ENCODE measurements around the gene PDIK1L.

Gene PDIK1L

GRCh38 chr1:26121854-26122773 is 10.5 kb downstream of the PDIK1L start:
- in situ Hi-C loops (cut with MboI; ENCODE audit: low sequenced_read_pairs), result no loop called here

DNA sequence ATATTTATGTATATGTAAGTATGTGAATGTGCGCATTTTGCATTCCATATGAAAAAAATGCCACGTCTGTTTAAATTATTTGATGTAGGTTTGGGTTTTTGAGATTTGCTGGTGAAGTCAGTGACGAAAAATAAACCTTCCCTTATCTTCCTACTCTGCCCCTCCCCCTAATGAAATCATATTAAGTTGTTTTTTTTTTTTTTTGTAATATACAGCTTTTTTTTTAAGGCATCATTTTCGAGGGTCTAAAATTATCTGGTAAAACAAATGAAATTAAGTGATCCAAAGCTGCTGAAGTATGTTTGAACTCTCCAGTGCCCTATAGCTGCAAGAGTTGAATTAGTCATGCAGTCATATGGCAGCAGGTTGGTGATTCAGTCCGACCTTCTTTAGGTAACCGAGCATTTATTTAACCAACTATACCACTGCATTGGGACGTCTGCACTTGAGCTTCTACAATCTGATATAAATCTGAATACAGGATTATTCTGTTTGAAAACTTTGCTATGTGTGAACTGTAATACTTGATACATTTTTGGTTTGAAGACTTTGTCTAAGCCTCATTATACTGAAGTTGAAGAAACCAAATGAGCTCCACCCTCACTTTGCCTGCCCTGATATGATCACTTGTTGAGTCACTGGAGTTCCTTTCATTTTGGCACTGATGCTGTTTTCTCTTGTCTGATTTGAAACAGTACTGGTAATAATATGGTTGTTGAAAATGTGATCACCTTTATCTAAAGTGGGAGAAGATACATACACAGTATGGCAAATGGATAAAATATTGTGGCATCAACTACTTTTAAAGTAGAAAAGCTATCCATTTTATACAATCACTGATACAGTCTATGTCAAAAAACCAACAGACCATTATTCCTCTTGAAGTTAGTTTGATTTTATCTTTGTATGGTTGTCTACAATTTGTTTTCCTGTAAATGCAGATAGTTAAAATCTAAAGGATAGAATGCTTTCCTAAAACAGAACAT is 11.7 kb downstream of the PDIK1L start:
- in situ Hi-C loops (cut with MboI; ENCODE audit: low sequenced_read_pairs), result no loop called here

DNA sequence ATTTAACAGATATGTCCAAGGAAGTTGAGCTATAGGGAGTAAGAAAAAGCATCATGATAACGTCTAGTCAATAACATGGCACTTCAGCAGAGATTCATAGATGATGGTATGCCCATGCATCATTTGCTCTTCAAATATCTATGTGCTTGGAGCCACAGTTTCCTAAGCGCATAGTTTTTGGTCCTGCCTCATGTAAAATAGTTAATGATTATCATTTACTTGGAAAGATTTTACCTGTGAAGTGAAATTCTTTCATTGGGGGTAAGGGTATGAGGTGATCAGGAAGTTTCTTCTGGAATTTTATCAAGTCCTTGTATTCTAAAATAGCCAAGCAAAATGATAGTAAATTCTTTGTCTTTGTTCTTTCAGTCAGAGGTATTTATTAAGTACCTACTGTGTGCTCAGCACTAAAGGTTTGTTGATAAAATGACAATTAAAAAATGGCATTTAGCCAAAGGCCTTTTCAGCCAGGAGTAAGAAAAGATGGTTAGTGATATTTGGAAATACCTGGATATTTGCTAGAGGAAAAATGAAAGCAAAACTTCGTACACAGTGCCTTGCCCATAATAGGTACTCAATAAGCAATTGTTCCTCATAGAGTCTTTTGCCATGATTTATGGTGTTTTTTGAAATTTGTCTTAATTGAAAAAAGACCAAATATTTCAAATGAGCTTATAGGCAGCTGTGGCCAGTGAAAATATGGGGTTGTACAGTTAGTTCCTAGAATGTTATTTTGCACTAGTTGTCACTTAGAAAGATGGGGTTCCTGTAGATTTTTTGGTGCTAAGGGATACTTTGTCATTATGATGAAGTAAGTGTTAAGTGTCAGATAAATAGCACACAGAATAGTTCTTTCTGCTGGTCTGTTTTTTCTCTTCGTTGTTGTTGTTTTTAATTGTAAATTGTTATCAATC is 13.1 kb downstream of the PDIK1L start:
- in situ Hi-C loops (cut with MboI; ENCODE audit: low sequenced_read_pairs), result no loop called here

DNA sequence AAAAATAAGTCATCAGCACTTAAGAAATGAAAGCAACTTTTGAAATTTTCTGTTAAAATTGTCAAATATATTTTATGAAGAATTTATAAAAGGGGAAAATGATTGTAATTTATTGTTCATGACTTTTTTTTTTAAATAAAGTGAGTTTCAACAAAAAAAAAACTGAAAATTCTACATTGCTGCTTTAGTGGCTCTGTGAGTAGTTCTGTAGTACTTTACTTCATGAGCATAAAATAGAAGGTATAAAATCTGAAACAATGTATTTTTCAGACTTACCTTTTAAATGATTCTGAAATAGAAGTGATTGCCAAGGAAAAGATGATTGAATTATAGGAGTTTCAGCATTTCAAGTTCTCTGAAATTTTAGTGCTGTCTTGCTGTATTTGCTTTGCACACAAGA is 13.8 kb downstream of the PDIK1L start:
- in situ Hi-C loops (cut with MboI; ENCODE audit: low sequenced_read_pairs), result no loop called here

- in situ Hi-C loops (cut with MboI; ENCODE audit: low sequenced_read_pairs), result no loop called here
These were observed 14.3 kb downstream of the PDIK1L start for GRCh38 chr1:26125946-26126320.

DNA sequence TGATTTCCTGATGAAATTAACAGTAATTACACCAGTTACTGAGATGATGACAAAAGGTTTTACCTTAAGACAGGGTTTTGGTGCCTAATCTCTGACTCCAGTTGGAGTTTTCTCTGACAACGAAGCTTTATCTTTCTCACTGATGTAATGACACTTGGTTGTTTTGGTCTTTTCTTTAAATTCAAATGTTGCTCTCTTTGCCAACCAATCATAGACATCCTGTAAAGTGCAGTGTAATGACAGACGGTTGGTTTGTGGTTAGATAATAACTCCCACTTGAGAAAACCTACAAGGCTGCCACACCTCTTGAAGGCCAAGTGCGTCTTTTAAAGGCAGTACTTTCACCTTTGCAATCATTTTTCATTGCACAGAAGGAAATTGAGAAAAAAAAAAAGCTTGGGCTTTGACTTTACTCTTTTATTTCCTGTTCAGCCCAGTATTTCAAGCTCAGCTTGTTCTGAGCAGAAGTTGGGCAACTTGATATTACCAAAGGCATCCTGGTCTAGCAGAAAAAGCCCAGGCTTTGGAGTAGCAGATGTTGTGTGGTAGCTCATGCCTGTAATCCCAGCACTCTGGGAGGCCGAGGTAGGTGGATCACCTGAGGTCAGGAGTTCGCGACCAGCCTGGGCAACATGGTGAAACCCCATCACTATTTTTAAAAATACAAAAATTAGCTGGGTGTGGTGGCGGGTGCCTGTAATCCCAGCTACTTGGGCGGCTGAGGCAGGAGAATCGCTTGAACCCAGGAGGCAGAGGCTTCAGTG is 14.9 kb downstream of the PDIK1L start:
- in situ Hi-C loops (cut with MboI; ENCODE audit: low sequenced_read_pairs), result no loop called here

DNA sequence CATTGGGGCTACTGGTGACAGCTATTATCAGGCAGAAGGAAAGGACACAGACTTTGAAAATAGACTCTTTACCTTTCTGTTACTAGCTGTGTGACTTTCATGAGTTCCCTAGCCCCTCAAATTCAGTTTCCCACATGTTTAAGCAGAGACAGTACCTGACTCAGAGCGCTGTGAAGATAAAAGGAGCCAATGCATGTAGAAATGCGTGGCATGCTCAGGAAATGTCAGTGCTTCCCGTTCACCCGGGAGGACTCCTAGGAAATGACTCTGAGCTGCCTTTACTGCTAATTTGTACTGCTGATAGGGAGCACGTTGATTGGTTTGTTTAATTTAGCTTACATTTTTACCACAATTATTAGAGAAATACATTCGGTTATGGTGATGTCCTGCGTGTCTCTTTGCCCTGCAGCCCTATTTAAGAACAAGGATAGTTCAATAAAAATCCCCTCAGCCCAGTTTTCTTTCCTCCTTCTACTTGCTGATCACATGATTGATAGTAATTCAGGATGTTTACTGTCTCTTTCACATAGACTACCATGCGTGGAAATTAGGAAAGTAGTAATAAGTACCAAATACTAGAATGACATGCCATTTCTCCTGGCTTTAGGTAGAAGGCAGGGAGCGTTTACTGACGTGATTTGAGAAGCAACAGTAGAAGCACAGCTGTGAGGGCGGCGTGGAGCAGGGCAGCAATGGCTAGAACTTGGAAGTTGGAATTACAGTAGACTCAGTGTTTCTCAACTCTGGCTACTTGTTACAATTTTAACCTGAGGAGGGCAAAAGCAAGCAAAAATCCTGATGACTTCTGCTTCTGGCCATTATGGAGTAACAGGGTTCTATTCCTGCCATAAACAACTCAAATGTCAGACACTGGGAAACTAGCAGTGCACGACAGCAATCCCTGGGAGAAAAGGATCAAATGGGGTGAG is 15.9 kb downstream of the PDIK1L start:
- in situ Hi-C loops (cut with MboI; ENCODE audit: low sequenced_read_pairs), result no loop called here

- in situ Hi-C loops (cut with MboI; ENCODE audit: low sequenced_read_pairs), result no loop called here
These were observed 18.2 kb downstream of the PDIK1L start for GRCh38 chr1:26129778-26130177.

GRCh38 chr1:26130695-26131094 is 19.1 kb downstream of the PDIK1L start:
- in situ Hi-C loops (cut with MboI; ENCODE audit: low sequenced_read_pairs), result no loop called here

- in situ Hi-C loops (cut with MboI; ENCODE audit: low sequenced_read_pairs), result no loop called here
These were observed 20.7 kb downstream of the PDIK1L start for GRCh38 chr1:26132128-26132833.

GRCh38 chr1:26132834-26133167 is 21.2 kb downstream of the PDIK1L start:
- in situ Hi-C loops (cut with MboI; ENCODE audit: low sequenced_read_pairs), result no loop called here

DNA sequence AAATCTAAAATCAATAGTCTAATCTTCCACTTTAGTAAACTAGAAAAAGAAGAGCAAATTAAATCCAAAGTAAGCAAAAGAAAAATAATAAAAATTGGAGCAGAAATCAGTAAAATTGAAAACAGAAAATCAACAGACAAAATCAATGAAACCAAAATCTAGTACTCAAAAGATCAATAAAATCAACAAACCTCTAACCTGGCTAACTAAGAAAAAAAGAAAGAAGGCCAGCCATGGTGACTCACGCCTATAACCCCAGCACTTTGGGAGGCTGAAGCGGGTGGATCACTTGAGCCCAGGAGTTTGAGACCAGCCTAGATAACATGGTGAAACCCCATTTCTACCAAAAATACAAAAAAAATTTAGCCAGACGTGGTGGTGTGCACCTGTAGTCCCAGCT is 22.8 kb downstream of the PDIK1L start:
- in situ Hi-C loops (cut with MboI; ENCODE audit: low sequenced_read_pairs), result no loop called here

- in situ Hi-C loops (cut with MboI; ENCODE audit: low sequenced_read_pairs), result no loop called here
These were observed 27.4 kb downstream of the PDIK1L start for GRCh38 chr1:26138974-26139558.

GRCh38 chr1:26142159-26142558 is 30.5 kb downstream of the PDIK1L start:
- in situ Hi-C loops (cut with MboI; ENCODE audit: low sequenced_read_pairs), result no loop called here

DNA sequence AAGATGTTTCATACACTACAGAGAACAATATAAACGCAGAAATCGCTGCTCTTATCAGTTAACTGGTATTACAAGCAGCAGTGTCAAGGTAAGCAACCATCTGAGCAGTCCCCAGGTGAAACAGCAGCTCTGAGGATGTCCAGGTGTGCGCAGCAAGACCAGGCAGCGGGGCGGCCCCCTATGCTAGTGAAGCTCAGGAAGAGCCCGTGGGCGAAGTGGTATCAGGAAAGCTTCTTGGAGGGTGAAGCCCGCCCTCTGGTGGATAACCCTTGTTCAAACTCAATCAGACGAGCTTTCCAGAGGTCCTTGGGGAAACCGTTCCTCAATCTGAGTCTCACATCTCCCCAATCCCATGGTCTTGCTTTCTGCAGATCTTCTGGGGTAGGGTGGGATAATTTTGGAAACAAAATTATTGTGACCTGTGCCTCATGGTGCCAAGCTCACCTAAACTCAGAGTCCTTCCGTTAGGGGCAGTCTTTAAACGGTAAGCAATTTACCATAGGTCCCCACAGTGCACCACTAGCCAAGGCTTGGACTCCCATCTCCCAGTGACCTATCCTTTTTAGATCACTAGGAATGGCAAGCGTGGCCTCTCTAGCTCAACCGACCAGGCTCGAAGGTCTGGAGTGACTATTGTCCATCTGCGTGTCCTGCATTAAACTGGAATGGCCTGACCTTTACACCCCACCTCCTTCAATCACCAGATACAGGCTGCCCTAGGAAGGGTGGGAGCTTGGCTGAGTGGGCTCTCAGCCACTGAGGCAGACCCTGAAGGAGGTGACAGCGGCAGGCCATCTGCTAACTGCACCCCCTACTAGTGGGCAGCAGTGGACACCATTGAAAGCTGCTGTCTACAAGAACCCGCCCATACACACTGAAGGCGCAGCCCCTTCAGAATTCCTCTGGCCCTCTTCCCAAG is 33.7 kb downstream of the PDIK1L start:
- in situ Hi-C loops (cut with MboI; ENCODE audit: low sequenced_read_pairs), result loop anchor here (5.0 kb wide), 1 partner anchor 38 kb away; no protein-coding TSS in a partner anchor

GRCh38 chr1:26145960-26146294 is 34.3 kb downstream of the PDIK1L start:
- in situ Hi-C loops (cut with MboI; ENCODE audit: low sequenced_read_pairs), result loop anchor here (5.0 kb wide), 1 partner anchor 39 kb away; no protein-coding TSS in a partner anchor

DNA sequence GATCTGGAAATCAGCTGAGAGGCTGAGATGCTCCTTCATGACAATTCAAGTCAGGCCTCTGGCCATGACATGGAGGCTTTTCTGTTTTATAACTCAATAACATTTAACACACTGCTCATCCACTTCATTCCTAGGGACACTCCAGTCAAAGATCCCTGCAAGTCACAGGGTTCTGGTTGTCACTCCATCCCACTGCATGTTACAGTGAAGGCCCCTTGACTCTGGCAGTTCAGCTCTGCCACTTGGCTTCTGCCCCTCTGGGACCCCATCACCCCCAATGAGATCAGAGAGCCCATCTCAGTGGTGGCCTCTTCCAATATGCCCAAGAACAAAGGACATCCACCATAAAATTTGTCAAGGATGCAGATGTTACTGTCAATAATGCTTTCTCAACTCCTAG is 37.3 kb downstream of the PDIK1L start:
- in situ Hi-C loops (cut with MboI; ENCODE audit: low sequenced_read_pairs), result loop anchor here (5.0 kb wide), 1 partner anchor 42 kb away; no protein-coding TSS in a partner anchor

All from HL-60/S4 (cell line).